GM21737 (cell line): ENCODE data around the gene RASSF5.

Source experiments
- ATAC-seq: cut with Tn5 transposase; IDR thresholded peaks from one replicate; pipeline ENCODE4 v1.9.1; 2021; ENCODE audit warnings: mild to moderate bottlenecking, moderate library complexity; ENCODE audit not compliant: unreplicated experiment

RASSF5 gene

GRCh38 chr1:206513312-206514111 lies 6.2 kb downstream of the RASSF5 start:
- ATAC-seq = no peak

GRCh38 chr1:206514813-206515387 lies 7.6 kb downstream of the RASSF5 start:
- no peak for ATAC-seq

- no peak for ATAC-seq
Observed at GRCh38 chr1:206516728-206516990, 9.3 kb downstream of the RASSF5 start.

GRCh38 chr1:206517784-206518183 lies 10.5 kb downstream of the RASSF5 start:
- no peak for ATAC-seq

- no peak for ATAC-seq
Observed at GRCh38 chr1:206518206-206518605, 10.9 kb downstream of the RASSF5 start.

GRCh38 chr1:206518743-206519142 lies 11.4 kb downstream of the RASSF5 start:
- ATAC-seq = no peak

GRCh38 chr1:206521127-206521526 lies 13.8 kb downstream of the RASSF5 start:
- no peak for ATAC-seq

GRCh38 chr1:206521694-206522402 lies 14.5 kb downstream of the RASSF5 start:
- ATAC-seq = no peak

GRCh38 chr1:206524739-206525364 lies 17.5 kb downstream of the RASSF5 start:
- no peak for ATAC-seq

- ATAC-seq = no peak
Observed at GRCh38 chr1:206526064-206526911, 19.0 kb downstream of the RASSF5 start.

- ATAC-seq = no peak
Observed at GRCh38 chr1:206529425-206529824, 22.1 kb downstream of the RASSF5 start.

- ATAC-seq = no peak
Observed at GRCh38 chr1:206532368-206532767, 25.0 kb downstream of the RASSF5 start.

GRCh38 chr1:206534552-206534951 lies 27.2 kb downstream of the RASSF5 start:
- ATAC-seq = no peak

- ATAC-seq = no peak
Observed at GRCh38 chr1:206535853-206536188, 28.5 kb downstream of the RASSF5 start.

GRCh38 chr1:206537141-206537540 lies 29.8 kb downstream of the RASSF5 start:
- ATAC-seq = no peak

- ATAC-seq = no peak
Observed at GRCh38 chr1:206538086-206538770, 30.9 kb downstream of the RASSF5 start.

GRCh38 chr1:206538901-206539640 lies 31.7 kb downstream of the RASSF5 start:
- ATAC-seq = no peak

GRCh38 chr1:206540044-206540780 lies 32.9 kb downstream of the RASSF5 start:
- no peak for ATAC-seq

- no peak for ATAC-seq
Observed at GRCh38 chr1:206541236-206541833, 34.0 kb downstream of the RASSF5 start.
